ENCODE results near the gene CRACDL. TPM values are rescaled to one million over a fixed set of nuclear protein-coding genes. Genes with fewer than 3 reads are reported as not detected.

Gene CRACDL
- polyA plus RNA-seq, 1 donor (not counting 4 experiments of a cell fraction or from before 2014, with no cell fraction given): 1.6 TPM

- Histone ChIP-seq H3K9me1 (ENCODE audit: control insufficient read depth, extremely low read depth, insufficient read depth, low read length) (no peaks in the 10 kb centered on the region), H3K4me1 (ENCODE audit: control insufficient read depth, extremely low read depth, insufficient read depth, low read length) (peaks cover 15% of the 10 kb centered on the region), H3K36me3 (ENCODE audit: control insufficient read depth in 2 of 2, extremely low read depth in 1 of 2, insufficient read depth in 2 of 2, low read length in 2 of 2) (no peaks in the 10 kb centered on the region), H3K9ac (ENCODE audit: control insufficient read depth, extremely low read depth, insufficient read depth, low read length) (no peak overlapping the region), H3K79me2 (ENCODE audit: control insufficient read depth, insufficient read depth, low read length) (no peaks in the 10 kb centered on the region), H3K9me3 (ENCODE audit: control insufficient read depth, low read depth, low read length) (no peaks in the 10 kb centered on the region), H3K4me3 (ENCODE audit: control insufficient read depth in 2 of 3, extremely low read depth in 1 of 3, insufficient read depth in 2 of 3, low read depth in 1 of 3, low read length in 3 of 3) (no peak overlapping the region), H2AFZ (ENCODE audit: control insufficient read depth, low read length) (no peak overlapping the region), H3K27me3 (ENCODE audit: control insufficient read depth, extremely low read depth, insufficient read depth, low read length) (no peaks in the 10 kb centered on the region), H4K20me1 (ENCODE audit: control insufficient read depth, extremely low read depth, insufficient read depth, low read length) (no peaks in the 10 kb centered on the region), H3K27ac (ENCODE audit: control insufficient read depth, insufficient read depth, low read length) (no peak overlapping the region), H3K4me2 (ENCODE audit: control insufficient read depth, extremely low read depth, insufficient read depth, low read depth, low read length) (no peak overlapping the region)
- DNase-seq (ENCODE audit: low read depth, low spot score): no peak
- no peak for TF ChIP-seq CTCF (optimal IDR thresholded peaks at IDR 0.05 in 1 of 3, IDR thresholded peaks at IDR 0.05 in 1 of 3, conservative IDR thresholded peaks at IDR 0.05 in 1 of 3; ENCODE audit: extremely low read depth in 1 of 3, insufficient read depth in 2 of 3, low read length in 3 of 3)
- no peak for TF ChIP-seq EZH2 (IDR thresholded peaks at IDR 0.05; ENCODE audit: low read length)
- dilution Hi-C loops (cut with MboI; ENCODE audit: extremely low pct_ligation_motif_present, low sequenced_read_pairs): no loop called here
- no peak for FAIRE-seq
These were observed 134.7 kb downstream of the CRACDL start for GRCh38 chr2:98801286-98801685.

GRCh38 chr2:98800330-98801064 lies 135.5 kb downstream of the CRACDL start:
- FAIRE-seq (no peak), DNase-seq (ENCODE audit: low read depth, low spot score) (no peak)

More at GRCh38 chr2:98800330-98801064, 135.5 kb downstream of the CRACDL start:
- no peak overlapping the region for H3K9ac ChIP-seq (ENCODE audit: control insufficient read depth, extremely low read depth, insufficient read depth, low read length)
- H3K27ac ChIP-seq (ENCODE audit: control insufficient read depth, insufficient read depth, low read length): no peak overlapping the region
- no peak overlapping the region for H3K4me3 ChIP-seq (ENCODE audit: control insufficient read depth in 2 of 3, extremely low read depth in 1 of 3, insufficient read depth in 2 of 3, low read depth in 1 of 3, low read length in 3 of 3)
- no peaks in the 10 kb centered on the region for H3K9me3 ChIP-seq (ENCODE audit: control insufficient read depth, low read depth, low read length)
- peaks cover 7% of the 10 kb centered on the region for H3K4me1 ChIP-seq (ENCODE audit: control insufficient read depth, extremely low read depth, insufficient read depth, low read length)
- no peaks in the 10 kb centered on the region for H3K79me2 ChIP-seq (ENCODE audit: control insufficient read depth, insufficient read depth, low read length)
- H3K27me3 ChIP-seq (ENCODE audit: control insufficient read depth, extremely low read depth, insufficient read depth, low read length): no peaks in the 10 kb centered on the region
- dilution Hi-C loops (cut with MboI; ENCODE audit: extremely low pct_ligation_motif_present, low sequenced_read_pairs): no loop called here
- no peaks in the 10 kb centered on the region for H4K20me1 ChIP-seq (ENCODE audit: control insufficient read depth, extremely low read depth, insufficient read depth, low read length)
- no peaks in the 10 kb centered on the region for H3K9me1 ChIP-seq (ENCODE audit: control insufficient read depth, extremely low read depth, insufficient read depth, low read length)
- no peak overlapping the region for H3K4me2 ChIP-seq (ENCODE audit: control insufficient read depth, extremely low read depth, insufficient read depth, low read depth, low read length)
- no peak overlapping the region for H2AFZ ChIP-seq (ENCODE audit: control insufficient read depth, low read length)
- H3K36me3 ChIP-seq (ENCODE audit: control insufficient read depth in 2 of 2, extremely low read depth in 1 of 2, insufficient read depth in 2 of 2, low read length in 2 of 2): no peaks in the 10 kb centered on the region
- TF ChIP-seq EZH2 (IDR thresholded peaks at IDR 0.05; ENCODE audit: low read length) (no peak), CTCF (optimal IDR thresholded peaks at IDR 0.05 in 1 of 3, IDR thresholded peaks at IDR 0.05 in 1 of 3, conservative IDR thresholded peaks at IDR 0.05 in 1 of 3; ENCODE audit: extremely low read depth in 1 of 3, insufficient read depth in 2 of 3, low read length in 3 of 3) (no peak)

Measured in keratinocyte (primary cell).